Measurements from ENCODE around the gene ZNF132.
A peak's percentile ranks its signal among the peaks of the same experiment; 100 is the strongest.

Gene ZNF132

GRCh38 chr19:58396691-58397532 lies 43.0 kb downstream of the ZNF132 start:
- no peak overlapping the region for H2BK12ac ChIP-seq (ENCODE audit: low read length in 2 of 2)
- H3K4me2 ChIP-seq (ENCODE audit: low read length, poor library complexity, severe bottlenecking), result no peak overlapping the region
- no peak overlapping the region for H2AFZ ChIP-seq (ENCODE audit: low read depth, low read length)
- H3K9me3 ChIP-seq (ENCODE audit: control insufficient read depth, low read length), result no peaks in the 10 kb centered on the region
- no peak for DNase-seq
- no peak overlapping the region for H2BK5ac ChIP-seq (ENCODE audit: low read depth, low read length, poor library complexity, severe bottlenecking)
- H2BK15ac ChIP-seq (ENCODE audit: low read depth, poor library complexity, severe bottlenecking), result no peak overlapping the region
- no peak overlapping the region for H3K14ac ChIP-seq (ENCODE audit: low read length in 2 of 2)
- H3K4me3 ChIP-seq (ENCODE audit: insufficient read depth in 1 of 2, low read depth in 1 of 2, low read length in 2 of 2), result no peak overlapping the region
- no peak overlapping the region for H3K18ac ChIP-seq (ENCODE audit: low read depth in 1 of 2, low read length in 2 of 2)
- H4K8ac ChIP-seq (ENCODE audit: low read length), result peak overlapping the region; percentile 15
- H3K27me3 ChIP-seq (ENCODE audit: control insufficient read depth in 1 of 2, insufficient read depth in 1 of 2, low read length in 2 of 2), result peaks cover 0 to 8% of the 10 kb centered on the region in 2 experiments
- no peak overlapping the region for H4K91ac ChIP-seq (ENCODE audit: low read length)
- H3K27ac ChIP-seq (ENCODE audit: low read length, poor library complexity, severe bottlenecking), result no peak overlapping the region
- no peak overlapping the region for H2BK120ac ChIP-seq (ENCODE audit: low read depth, low read length)
- H2AK5ac ChIP-seq (ENCODE audit: low read length, severe bottlenecking), result no peak overlapping the region
- peaks cover 33 to 56% of the 10 kb centered on the region in 2 experiments for H3K36me3 ChIP-seq (ENCODE audit: control insufficient read depth in 1 of 2, insufficient read depth in 2 of 2, low read depth in 1 of 2, low read length in 2 of 2)
- H3K4ac ChIP-seq (ENCODE audit: low read depth in 1 of 2, low read length in 2 of 2), result no peak overlapping the region
- H3K79me1 ChIP-seq (replicated peaks; ENCODE audit: low read length, poor library complexity, severe bottlenecking), result peaks cover 12% of the 10 kb centered on the region
- WGBS, result 76% methylated on average over 58 of the region's 58 CpGs
- peaks cover 21% of the 10 kb centered on the region for H3K4me1 ChIP-seq (ENCODE audit: control insufficient read depth, insufficient read depth, low read depth, low read length)
- H3K9ac ChIP-seq (ENCODE audit: low read length), result no peak overlapping the region
- no peak overlapping the region for H3K23ac ChIP-seq (ENCODE audit: low read length in 2 of 2)

GRCh38 chr19:58395979-58396627 lies 43.9 kb downstream of the ZNF132 start:
- no peak overlapping the region for H2BK120ac ChIP-seq (ENCODE audit: low read depth, low read length)
- no peak overlapping the region for H2BK5ac ChIP-seq (ENCODE audit: low read depth, low read length, poor library complexity, severe bottlenecking)
- peak overlapping the region in 1 of 2 experiments; percentile 44 for H3K23ac ChIP-seq (ENCODE audit: low read length in 2 of 2)
- no peak overlapping the region for H3K9ac ChIP-seq (ENCODE audit: low read length)
- H3K27me3 ChIP-seq (ENCODE audit: control insufficient read depth in 1 of 2, insufficient read depth in 1 of 2, low read length in 2 of 2), result peaks cover 0 to 8% of the 10 kb centered on the region in 2 experiments
- peak overlapping the region in 1 of 2 experiments; percentile 13 for H3K4ac ChIP-seq (ENCODE audit: low read depth in 1 of 2, low read length in 2 of 2)
- DNase-seq, result no peak
- H3K79me1 ChIP-seq (replicated peaks; ENCODE audit: low read length, poor library complexity, severe bottlenecking), result peaks cover 12% of the 10 kb centered on the region
- H3K9me3 ChIP-seq (ENCODE audit: control insufficient read depth, low read length), result no peaks in the 10 kb centered on the region
- H3K14ac ChIP-seq (ENCODE audit: low read length in 2 of 2), result peak overlapping the region in 1 of 2 experiments; percentile 53
- peak overlapping the region; percentile 83 for H4K8ac ChIP-seq (ENCODE audit: low read length)
- H2AK5ac ChIP-seq (ENCODE audit: low read length, severe bottlenecking), result no peak overlapping the region
- no peak overlapping the region for H2AFZ ChIP-seq (ENCODE audit: low read depth, low read length)
- H3K36me3 ChIP-seq (ENCODE audit: control insufficient read depth in 1 of 2, insufficient read depth in 2 of 2, low read depth in 1 of 2, low read length in 2 of 2), result peaks cover 36 to 63% of the 10 kb centered on the region in 2 experiments
- H3K4me2 ChIP-seq (ENCODE audit: low read length, poor library complexity, severe bottlenecking), result no peak overlapping the region
- H3K27ac ChIP-seq (ENCODE audit: low read length, poor library complexity, severe bottlenecking), result no peak overlapping the region
- H2BK12ac ChIP-seq (ENCODE audit: low read length in 2 of 2), result peak overlapping the region in 1 of 2 experiments; percentile 15
- peaks cover 20% of the 10 kb centered on the region for H3K4me1 ChIP-seq (ENCODE audit: control insufficient read depth, insufficient read depth, low read depth, low read length)
- H3K4me3 ChIP-seq (ENCODE audit: insufficient read depth in 1 of 2, low read depth in 1 of 2, low read length in 2 of 2), result no peak overlapping the region
- 16% methylated on average over 49 of the region's 75 CpGs for WGBS
- peak overlapping the region in 1 of 2 experiments; percentile 54 for H3K18ac ChIP-seq (ENCODE audit: low read depth in 1 of 2, low read length in 2 of 2)
- peak overlapping the region; percentile 28 for H4K91ac ChIP-seq (ENCODE audit: low read length)
- no peak overlapping the region for H2BK15ac ChIP-seq (ENCODE audit: low read depth, poor library complexity, severe bottlenecking)

- Histone ChIP-seq H3K9ac (ENCODE audit: low read length) (no peak within 1 kb of the TSS), H3K23ac (ENCODE audit: low read length in 2 of 2) (peak within 1 kb of the TSS in 1 of 2 experiments; percentile 44), H3K9me3 (ENCODE audit: control insufficient read depth, low read length) (no peaks in the 10 kb centered on the region), H3K4me1 (ENCODE audit: control insufficient read depth, insufficient read depth, low read depth, low read length) (peaks cover 14% of the 10 kb centered on the region), H2BK120ac (ENCODE audit: low read depth, low read length) (no peak within 1 kb of the TSS), H3K4me2 (ENCODE audit: low read length, poor library complexity, severe bottlenecking) (no peak within 1 kb of the TSS), H4K91ac (ENCODE audit: low read length) (peak within 1 kb of the TSS; percentile 28), H3K27ac (ENCODE audit: low read length, poor library complexity, severe bottlenecking) (no peak within 1 kb of the TSS), H3K36me3 (ENCODE audit: control insufficient read depth in 1 of 2, insufficient read depth in 2 of 2, low read depth in 1 of 2, low read length in 2 of 2) (peaks cover 43 to 65% of the 10 kb centered on the region in 2 experiments), H2BK15ac (ENCODE audit: low read depth, poor library complexity, severe bottlenecking) (no peak within 1 kb of the TSS), H2AFZ (ENCODE audit: low read depth, low read length) (no peak within 1 kb of the TSS), H3K27me3 (ENCODE audit: control insufficient read depth in 1 of 2, insufficient read depth in 1 of 2, low read length in 2 of 2) (peaks cover 0 to 8% of the 10 kb centered on the region in 2 experiments), H2BK5ac (ENCODE audit: low read depth, low read length, poor library complexity, severe bottlenecking) (no peak within 1 kb of the TSS), H2AK5ac (ENCODE audit: low read length, severe bottlenecking) (no peak within 1 kb of the TSS), H4K8ac (ENCODE audit: low read length) (peak within 1 kb of the TSS; percentile 83), H3K4me3 (ENCODE audit: insufficient read depth in 1 of 2, low read depth in 1 of 2, low read length in 2 of 2) (no peak within 1 kb of the TSS), H3K79me1 (replicated peaks; ENCODE audit: low read length, poor library complexity, severe bottlenecking) (peaks cover 12% of the 10 kb centered on the region), H3K14ac (ENCODE audit: low read length in 2 of 2) (peak within 1 kb of the TSS in 1 of 2 experiments; percentile 53), H3K4ac (ENCODE audit: low read depth in 1 of 2, low read length in 2 of 2) (peak within 1 kb of the TSS in 1 of 2 experiments; percentile 13), H2BK12ac (ENCODE audit: low read length in 2 of 2) (peak within 1 kb of the TSS in 1 of 2 experiments; percentile 17), H3K18ac (ENCODE audit: low read depth in 1 of 2, low read length in 2 of 2) (peak within 1 kb of the TSS in 1 of 2 experiments; percentile 54)
- 58% methylated on average over 21 of the region's 21 CpGs for WGBS
- no peak for DNase-seq
Observed at GRCh38 chr19:58395220-58395978, 44.6 kb downstream of the ZNF132 start, which contains the start of gene RNF225. Gene RNF225 (plus strand): TSS chr19:58395656. CDS start chr19:58396090, 434 bp downstream.

All from mesenchymal stem cell (in vitro differentiated cells and primary cell).